ENCODE results near the gene CPED1.
A peak's percentile ranks its signal among the peaks of the same experiment; 100 is the strongest.
"Not testable (repeated sequence)": the region's sequence is repeated elsewhere in the genome, so short reads cannot be mapped to it uniquely, and the experiment has no call there.

The CPED1 gene

DNA sequence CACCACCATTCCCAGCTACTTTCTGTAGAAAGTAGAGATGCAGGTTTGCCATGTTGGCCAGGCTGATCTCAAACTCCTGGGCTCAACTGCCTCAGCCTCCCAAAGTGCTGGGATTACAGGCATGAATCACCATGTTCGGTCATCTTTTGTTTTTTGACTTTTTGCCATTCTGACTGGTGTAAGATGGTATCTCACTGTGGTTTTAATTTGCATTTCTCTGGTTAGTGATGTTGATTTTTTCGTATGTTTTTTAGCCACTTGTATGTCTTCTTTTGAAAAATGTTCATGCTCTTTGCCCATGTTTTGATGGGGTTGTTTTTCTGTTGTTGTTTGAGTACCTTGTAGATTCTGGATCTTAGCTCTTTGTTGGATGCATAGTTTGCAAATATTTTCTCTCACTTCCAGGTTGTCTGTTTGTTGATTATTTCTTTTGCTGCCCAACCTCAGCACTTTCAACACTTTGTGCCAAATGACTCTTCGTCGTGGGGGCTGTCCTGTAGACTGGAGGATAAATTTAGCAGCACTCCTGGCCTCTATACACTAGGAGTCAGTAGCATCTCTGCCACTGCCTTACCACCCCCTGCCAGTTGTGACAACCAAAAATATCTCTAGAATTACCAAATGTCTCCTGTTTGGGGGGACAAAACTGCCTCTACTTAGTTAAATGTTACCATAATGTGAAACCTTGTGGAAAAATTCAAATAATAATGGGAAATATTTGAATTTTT lies 6.5 kb upstream of the CPED1 start:
- no peak for DNase-seq

- DNase-seq, result not testable (repeated sequence)
Observed at GRCh38 chr7:120983592-120983991, 4.9 kb upstream of the CPED1 start.

GRCh38 chr7:120984406-120984805 lies 4.1 kb upstream of the CPED1 start:
- no peak for DNase-seq

GRCh38 chr7:120985130-120985758 lies 3.3 kb upstream of the CPED1 start:
- DNase-seq, result no peak

GRCh38 chr7:120985839-120986238 lies 2.7 kb upstream of the CPED1 start:
- DNase-seq, result no peak

GRCh38 chr7:120986650-120987049 lies 1.9 kb upstream of the CPED1 start:
- no peak for DNase-seq

DNA sequence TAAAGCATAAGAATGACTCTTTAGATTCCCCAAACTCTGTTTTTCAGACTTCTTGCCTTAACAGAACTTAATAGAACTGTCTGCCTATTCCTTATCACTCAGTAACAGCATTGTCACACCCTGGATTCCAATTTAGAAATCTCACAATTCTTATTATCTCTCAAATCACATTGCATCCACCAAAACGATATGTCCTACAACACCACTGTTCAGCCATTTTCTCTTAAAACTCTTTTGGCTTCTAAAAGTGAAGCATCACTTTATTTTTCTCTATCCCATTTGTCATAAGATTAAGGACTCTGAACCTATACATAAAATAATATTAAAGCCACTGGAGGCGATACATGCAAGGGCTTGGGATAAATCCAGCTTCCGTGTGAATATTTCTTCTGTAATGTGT lies 1.2 kb upstream of the CPED1 start:
- no peak for DNase-seq

DNA sequence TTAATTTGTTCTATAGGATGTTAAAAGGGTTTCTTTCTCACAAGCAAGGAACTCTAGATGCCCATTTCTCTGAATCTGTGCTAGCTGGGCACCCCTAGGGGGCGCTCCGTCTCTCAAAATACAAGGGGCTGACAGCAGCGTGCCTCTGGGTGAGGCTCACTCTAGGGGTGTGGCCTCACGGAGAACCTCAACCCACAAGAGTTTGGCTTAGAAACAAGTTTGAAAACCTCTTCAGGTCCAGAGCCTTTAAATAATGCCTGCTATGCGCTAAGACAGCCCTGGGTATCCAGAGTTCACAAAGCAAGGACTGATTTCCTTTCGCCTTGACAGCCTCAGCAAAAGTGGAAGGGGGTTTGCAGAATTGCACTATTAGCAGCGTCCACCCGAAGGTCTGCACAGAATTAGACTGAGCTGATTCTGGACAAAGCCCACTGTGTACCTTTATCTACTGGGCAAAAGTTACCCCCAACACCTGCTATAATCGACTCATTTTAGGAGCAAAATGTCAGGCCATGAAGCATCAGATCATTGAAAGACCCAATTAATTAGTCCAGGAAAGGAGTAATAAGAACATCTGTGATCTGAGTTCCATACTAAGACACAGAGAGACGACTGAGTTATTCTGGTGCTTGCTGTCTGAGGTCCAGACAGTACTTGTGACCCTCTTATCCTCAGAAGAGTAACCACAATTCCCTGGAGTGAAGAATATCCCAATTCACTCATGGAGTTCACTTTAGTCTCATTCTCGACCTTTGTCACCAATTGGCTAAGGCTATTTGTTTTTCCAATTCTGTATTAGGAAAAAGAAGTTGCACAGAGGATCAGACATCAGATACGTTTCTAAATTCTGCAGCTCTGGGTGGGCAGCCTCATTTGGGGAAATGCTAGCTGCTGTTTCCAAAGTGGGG lies 574 bp upstream of the CPED1 start:
- DNase-seq, result peak; percentile 88

DNA sequence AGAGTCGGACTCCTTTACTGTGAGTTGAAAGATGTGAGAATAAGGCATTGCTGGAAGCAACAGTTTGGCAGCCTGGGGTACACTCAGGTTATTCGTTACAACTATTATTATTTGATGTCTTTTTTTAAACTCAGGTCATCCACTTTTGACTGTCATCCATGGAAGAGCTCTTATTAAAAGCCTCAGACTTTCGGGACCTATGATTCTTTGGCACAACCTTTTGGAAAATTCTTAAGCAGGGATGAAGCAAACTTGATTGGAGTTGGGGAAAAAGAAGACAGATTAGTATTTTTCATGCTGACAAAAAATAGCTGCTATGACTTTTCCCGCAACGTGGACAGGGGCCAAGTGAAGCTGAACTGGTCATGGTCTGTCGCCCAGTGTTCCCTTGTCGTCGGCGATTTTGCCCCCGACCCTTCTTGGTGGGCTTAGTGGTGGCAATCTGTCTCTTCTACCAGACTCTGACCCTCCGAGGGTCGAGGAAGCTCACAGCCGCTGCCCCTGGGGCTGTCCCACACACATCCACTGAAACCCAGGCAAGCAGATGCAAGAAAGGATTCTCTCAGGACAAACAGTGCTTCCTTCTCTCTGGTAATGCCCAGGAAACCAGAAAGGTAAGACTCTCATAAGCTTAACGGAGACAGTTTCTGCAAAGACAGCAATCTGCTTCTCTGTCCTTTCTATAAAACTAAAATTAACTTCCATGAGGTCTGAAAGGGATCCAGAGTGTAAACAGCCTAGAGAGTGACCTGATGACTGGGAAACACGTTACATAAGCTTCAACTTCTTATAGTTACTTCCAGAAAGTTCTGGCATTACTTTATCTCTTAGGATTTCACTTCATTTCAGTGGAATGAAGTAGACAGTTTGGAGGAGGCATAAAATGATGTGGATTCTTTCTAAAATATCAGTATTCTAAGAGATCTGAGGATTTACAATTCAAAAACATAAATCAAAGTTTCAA lies 1.0 kb downstream of the CPED1 start:
- DNase-seq, result no peak

GRCh38 chr7:120990468-120991118 lies 2.1 kb downstream of the CPED1 start:
- DNase-seq, result no peak

GRCh38 chr7:120991161-120991560 lies 2.6 kb downstream of the CPED1 start:
- DNase-seq, result no peak

- DNase-seq, result no peak
Observed at GRCh38 chr7:120991581-120991980, 3.1 kb downstream of the CPED1 start.

DNA sequence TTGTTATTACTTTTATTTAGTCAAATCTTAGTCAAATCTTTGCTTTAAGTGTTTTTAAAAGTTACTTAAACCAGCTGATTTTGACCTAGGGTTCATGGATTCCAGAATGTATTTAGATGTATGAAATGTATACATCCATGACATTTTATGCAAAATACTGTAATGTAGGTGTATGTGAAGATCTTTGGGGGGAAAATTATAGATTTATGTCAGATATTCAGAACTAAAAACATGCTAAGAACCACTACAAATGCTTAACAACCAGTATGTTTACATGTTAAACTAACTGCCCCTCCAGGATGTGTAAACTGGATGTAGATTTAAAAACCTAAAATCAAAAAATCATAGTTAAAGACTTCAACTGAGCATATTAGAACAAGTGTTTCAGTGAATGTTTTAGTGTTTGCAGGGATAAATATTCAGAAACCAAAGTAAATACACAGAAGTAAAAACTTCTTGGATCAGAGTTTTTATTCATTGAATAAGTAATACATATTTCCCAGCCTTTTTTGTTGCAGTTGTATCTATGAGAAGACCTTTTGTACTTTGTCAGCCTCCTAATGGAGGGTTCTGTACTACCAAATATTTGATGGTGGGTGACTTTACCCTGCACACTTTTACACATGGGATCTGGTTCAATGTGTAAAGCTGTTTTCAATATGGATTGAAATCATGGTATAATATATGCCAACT lies 3.9 kb downstream of the CPED1 start:
- DNase-seq, result no peak

DNA sequence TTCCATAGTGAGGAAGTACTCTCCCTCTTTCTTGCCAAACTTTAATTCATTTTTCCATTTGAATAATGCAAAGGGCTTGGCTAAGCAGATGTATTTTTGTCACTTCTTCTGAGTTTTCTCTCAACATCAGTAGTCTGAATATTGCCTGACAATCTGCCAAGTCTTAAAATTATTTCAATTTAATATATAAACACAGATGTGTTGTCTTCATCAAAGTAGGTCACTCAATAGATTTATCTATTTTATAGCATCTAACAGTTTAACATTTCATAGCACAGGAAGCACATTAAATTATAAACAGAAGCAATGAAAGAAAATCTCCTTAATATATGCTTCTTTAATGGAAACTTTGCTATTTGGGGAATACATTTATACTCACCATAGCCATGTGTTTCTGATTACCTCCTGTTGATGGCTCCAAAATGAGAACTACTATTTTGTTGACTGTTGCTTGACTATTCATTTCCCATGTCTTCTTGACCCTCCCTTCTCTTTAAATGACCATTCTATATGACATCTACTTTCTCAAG lies 4.5 kb downstream of the CPED1 start:
- no peak for DNase-seq

- DNase-seq, result no peak
Observed at GRCh38 chr7:120993553-120994191, 5.2 kb downstream of the CPED1 start.

DNA sequence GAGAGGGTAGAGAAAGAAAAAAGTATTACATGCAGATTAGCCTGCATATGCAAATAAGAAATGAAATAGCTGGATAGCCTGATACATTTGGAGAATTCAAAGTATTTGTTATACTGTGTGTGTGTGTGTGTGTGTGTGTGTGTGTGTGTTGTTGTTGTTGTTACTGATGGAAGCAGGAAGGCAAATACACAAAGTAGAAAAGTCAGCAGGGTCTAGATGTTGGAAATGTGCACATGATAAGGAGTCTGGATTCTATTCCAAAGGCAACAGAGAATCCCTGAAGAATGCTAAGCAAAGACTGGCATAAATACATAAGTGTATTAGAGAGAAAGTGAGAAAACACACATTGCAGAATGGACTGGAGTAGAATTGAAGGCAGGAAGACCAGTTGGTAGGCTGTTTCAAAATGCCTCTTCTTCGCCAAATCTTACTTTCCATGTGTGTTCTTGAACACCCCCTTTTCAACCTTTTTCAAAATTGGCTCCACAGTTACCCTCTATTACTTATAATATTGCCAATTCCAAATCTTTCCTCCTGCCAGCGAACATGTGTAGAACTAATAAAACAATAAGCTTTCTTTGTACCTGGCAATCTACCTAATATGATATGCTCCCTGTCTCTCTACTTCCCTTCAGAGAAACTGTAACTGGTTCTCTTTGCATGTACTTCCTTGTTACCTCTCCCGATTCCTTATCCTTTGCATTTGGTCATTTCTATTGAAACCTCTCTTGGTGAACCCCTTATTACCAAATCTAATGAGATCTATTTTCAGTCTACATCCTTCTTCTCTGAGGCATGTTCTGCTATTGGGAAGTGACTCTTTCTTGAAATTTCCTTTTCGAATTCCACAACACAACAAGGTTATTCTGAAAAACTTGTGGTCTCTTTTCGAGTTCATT lies 6.2 kb downstream of the CPED1 start:
- DNase-seq, result no peak

- no peak for DNase-seq
Observed at GRCh38 chr7:120995654-120996053, 7.1 kb downstream of the CPED1 start.

DNA sequence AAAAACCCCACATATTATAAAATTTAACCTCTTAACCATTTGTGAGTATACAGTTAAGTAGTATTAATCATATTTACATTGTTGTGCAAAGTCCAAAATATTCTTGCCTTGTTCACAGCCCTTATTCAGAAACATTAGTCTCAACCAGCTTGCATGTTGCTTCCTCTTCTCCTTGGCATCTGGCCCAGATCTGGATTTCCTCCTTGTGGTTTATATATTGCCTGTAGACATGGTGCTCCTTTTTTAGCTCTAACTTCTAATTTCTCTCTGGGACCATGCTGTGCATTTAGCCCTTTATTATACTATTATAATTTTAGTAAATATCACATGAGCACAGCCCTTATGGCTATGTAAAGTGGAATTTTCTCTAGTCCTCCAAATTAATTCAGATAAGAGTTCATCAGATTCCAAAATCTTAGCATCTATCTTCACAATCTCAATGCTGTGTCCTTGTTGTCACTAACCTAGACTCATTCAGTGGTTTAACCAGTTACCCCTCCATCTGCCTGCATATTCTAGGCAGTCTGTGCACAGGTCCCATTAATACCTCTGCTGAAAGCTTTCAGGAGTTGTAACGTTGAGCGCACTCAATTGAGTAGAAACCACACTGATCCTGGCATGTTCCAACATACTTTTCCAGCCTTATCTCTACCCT lies 7.9 kb downstream of the CPED1 start:
- peak; percentile 2 for DNase-seq

- no peak for DNase-seq
Observed at GRCh38 chr7:120996988-120997345, 8.5 kb downstream of the CPED1 start.

All from NCI-H345 (cell line).